SK-N-SH (cell line): ENCODE measurements around the gene TMEM87B.

Source experiments
- CTCF ChIP-seq: fragments of 200-600 bp; sonication (generic); IDR thresholded peaks from 2 replicates; pipeline ENCODE4 v1.6.1; 2017; ENCODE audit warnings: antibody characterized with exemption, mild to moderate bottlenecking, moderate library complexity
- EP300 ChIP-seq, 2 experiments: IDR thresholded peaks; 2 replicates each; pipeline versions ENCODE4 v1.4.0 to v1.6.1; 2012; ENCODE audit warnings: borderline replicate concordance in 1 of 2, low read depth in 1 of 2, low read length in 1 of 2
- EZH2phosphoT487 ChIP-seq: fragments of 200-600 bp; sonication (generic); IDR thresholded peaks from 2 replicates; pipeline ENCODE4 v1.6.1; 2017; ENCODE audit warnings: low read depth, mixed run types, mild to moderate bottlenecking, antibody characterized with exemption, moderate library complexity, borderline replicate concordance
- IRF3 ChIP-seq: fragments of 150-350 bp; IDR thresholded peaks from 2 replicates; pipeline ENCODE4 v1.6.1; 2016; ENCODE audit warnings: mild to moderate bottlenecking, low read depth, low read length
- JUND ChIP-seq: IDR thresholded peaks from 2 replicates; pipeline ENCODE4 v1.4.0; 2012
- MAX ChIP-seq: IDR thresholded peaks from 2 replicates; pipeline ENCODE4 v1.4.0; 2012; ENCODE audit warnings: low read depth
- PBX3 ChIP-seq: IDR thresholded peaks from 2 replicates; pipeline ENCODE4; 2012
- POLR2AphosphoS5 ChIP-seq: IDR thresholded peaks from 2 replicates; pipeline ENCODE4 v1.6.1; 2012; ENCODE audit warnings: low read depth, low read length
- RCOR1 ChIP-seq: fragments of 150-350 bp; IDR thresholded peaks from 2 replicates; pipeline ENCODE4 v1.6.1; 2017; ENCODE audit warnings: antibody characterized with exemption, low read length
- RFX5 ChIP-seq: IDR thresholded peaks from 2 replicates; pipeline ENCODE4 v1.6.1; 2012; ENCODE audit warnings: mild to moderate bottlenecking, improper control_type of control experiment, low read length
- SIN3A ChIP-seq: IDR thresholded peaks from 2 replicates; pipeline ENCODE4 v1.6.1; 2012; ENCODE audit warnings: low read depth, mild to moderate bottlenecking, low read length, moderate library complexity, borderline replicate concordance
- TAF1 ChIP-seq: IDR thresholded peaks from 2 replicates; pipeline ENCODE4 v1.6.1; 2012; ENCODE audit warnings: low read depth, mild to moderate bottlenecking, low read length, moderate library complexity, borderline replicate concordance
- USF1 ChIP-seq: IDR thresholded peaks from 2 replicates; pipeline ENCODE4 v1.4.0; 2012; ENCODE audit warnings: low read depth, borderline replicate concordance
- ZBTB33 ChIP-seq: IDR thresholded peaks from 2 replicates; pipeline ENCODE4 v1.4.0; 2012; ENCODE audit warnings: low read depth, borderline replicate concordance

GRCh38 chr2:112074506-112074905 is 19.4 kb downstream of the TMEM87B start:
- TF ChIP-seq CTCF, result no peak
- TF ChIP-seq USF1, result no peak
- no peak for TF ChIP-seq RFX5
- TF ChIP-seq SIN3A, result no peak
- no peak for TF ChIP-seq RCOR1
- TF ChIP-seq TAF1, result no peak
- no peak for TF ChIP-seq EP300 (IDR thresholded peaks at IDR 0.05; ENCODE audit: borderline replicate concordance in 1 of 2, low read depth in 1 of 2, low read length in 1 of 2)
- TF ChIP-seq JUND, result no peak
- no peak for TF ChIP-seq MAX
- TF ChIP-seq POLR2AphosphoS5, result no peak
- no peak for TF ChIP-seq ZBTB33
- no peak for TF ChIP-seq IRF3
- no peak for TF ChIP-seq EZH2phosphoT487
- no peak for TF ChIP-seq PBX3
